ENCODE measurements around the gene CCDC18. TPM values are rescaled to one million over a fixed set of nuclear protein-coding genes. Genes with fewer than 3 reads are reported as not detected.
"Not testable (repeated sequence)": the region's sequence is repeated elsewhere in the genome, so short reads cannot be mapped to it uniquely, and the experiment has no call there.

Gene CCDC18
- total RNA-seq, 1 donor: 14.7 TPM

GRCh38 chr1:93275634-93276295, 95.2 kb downstream of the CCDC18 start:
- H3K4me3 ChIP-seq (ENCODE audit: low read depth, low read length): no peak overlapping the region
- no peak for TF ChIP-seq CTCF (IDR thresholded peaks at IDR 0.05; ENCODE audit: insufficient read depth, low read depth, low read length)
- DNase-seq (ENCODE audit: low read depth): no peak

GRCh38 chr1:93277530-93277929, 97.0 kb downstream of the CCDC18 start:
- not testable (repeated sequence) for DNase-seq (ENCODE audit: low read depth); H3K4me3 ChIP-seq (ENCODE audit: low read depth, low read length)

- DNase-seq (ENCODE audit: low read depth): no peak
- no peak overlapping the region for H3K4me3 ChIP-seq (ENCODE audit: low read depth, low read length)
- TF ChIP-seq CTCF (IDR thresholded peaks at IDR 0.05; ENCODE audit: insufficient read depth, low read depth, low read length): no peak
Observed at GRCh38 chr1:93283496-93283895, 103.0 kb downstream of the CCDC18 start.

- no peak overlapping the region for H3K4me3 ChIP-seq (ENCODE audit: low read depth, low read length)
- DNase-seq (ENCODE audit: low read depth): peak; percentile 2
- TF ChIP-seq CTCF (IDR thresholded peaks at IDR 0.05; ENCODE audit: insufficient read depth, low read depth, low read length): no peak
Observed at GRCh38 chr1:93288558-93288957, 108.0 kb downstream of the CCDC18 start.

GRCh38 chr1:93296555-93297154, 116.1 kb downstream of the CCDC18 start:
- no peak overlapping the region for H3K4me3 ChIP-seq (ENCODE audit: low read depth, low read length)

GRCh38 chr1:93301131-93301530, 120.6 kb downstream of the CCDC18 start:
- no peak for DNase-seq (ENCODE audit: low read depth)
- no peak for TF ChIP-seq CTCF (IDR thresholded peaks at IDR 0.05; ENCODE audit: insufficient read depth, low read depth, low read length)
- no peak overlapping the region for H3K4me3 ChIP-seq (ENCODE audit: low read depth, low read length)

More at GRCh38 chr1:93296555-93297154, 116.1 kb downstream of the CCDC18 start:
- no peak for TF ChIP-seq CTCF (IDR thresholded peaks at IDR 0.05; ENCODE audit: insufficient read depth, low read depth, low read length)
- no peak for DNase-seq (ENCODE audit: low read depth)

- H3K4me3 ChIP-seq (ENCODE audit: low read depth, low read length): no peak overlapping the region
- TF ChIP-seq CTCF (IDR thresholded peaks at IDR 0.05; ENCODE audit: insufficient read depth, low read depth, low read length): no peak
- no peak for DNase-seq (ENCODE audit: low read depth)
Observed at GRCh38 chr1:93302078-93302477, 121.6 kb downstream of the CCDC18 start.
